ENCODE measurements around the gene PSMF1. TPM values are rescaled to one million over a fixed set of nuclear protein-coding genes. Genes with fewer than 3 reads are reported as not detected.

Gene PSMF1
- total RNA-seq, 1 donor: 71.9 TPM

DNA sequence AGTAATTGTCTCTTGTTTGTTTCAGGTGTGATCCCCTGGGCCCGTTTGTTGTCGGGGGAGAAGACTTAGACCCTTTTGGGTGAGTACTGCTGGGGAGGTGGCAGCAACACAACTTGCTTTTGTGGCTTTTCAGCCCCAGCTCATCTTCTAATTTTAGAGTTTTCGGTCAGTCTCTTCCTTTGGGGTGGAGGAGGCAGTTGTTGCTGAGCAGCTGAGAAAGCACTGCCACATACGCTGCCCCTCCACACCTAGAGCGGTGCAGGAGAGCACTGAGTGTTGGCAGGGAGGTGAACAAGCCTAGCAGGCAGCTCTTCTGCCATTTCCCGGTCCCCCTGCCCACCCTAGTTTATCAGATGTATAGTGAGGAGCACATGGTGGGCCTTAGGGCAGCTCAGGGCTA is 44.7 kb downstream of the PSMF1 start:
- DNase-seq (ENCODE audit: low read depth in 2 of 3, low spot score in 2 of 3): no peak

DNA sequence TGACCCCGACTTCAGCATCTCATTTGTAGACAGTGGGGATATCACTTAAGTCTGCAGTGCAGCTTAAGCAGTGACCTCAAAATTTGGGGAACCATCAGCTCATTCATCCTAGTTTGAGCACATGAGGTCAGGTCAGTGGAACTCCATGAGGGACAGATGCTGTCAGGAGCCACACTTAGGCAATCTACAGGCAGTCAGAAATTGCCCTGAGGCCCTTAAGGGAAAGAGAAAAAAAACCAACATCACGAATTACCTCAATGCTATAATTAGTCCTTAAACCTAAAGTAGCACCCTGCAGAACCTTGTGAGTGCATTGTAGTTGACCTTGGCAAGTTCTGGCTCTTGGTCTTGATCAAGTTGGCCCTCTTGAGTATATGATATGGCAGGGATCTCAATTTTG is 45.3 kb downstream of the PSMF1 start:
- DNase-seq (ENCODE audit: low read depth in 2 of 3, low spot score in 2 of 3): no peak

DNA sequence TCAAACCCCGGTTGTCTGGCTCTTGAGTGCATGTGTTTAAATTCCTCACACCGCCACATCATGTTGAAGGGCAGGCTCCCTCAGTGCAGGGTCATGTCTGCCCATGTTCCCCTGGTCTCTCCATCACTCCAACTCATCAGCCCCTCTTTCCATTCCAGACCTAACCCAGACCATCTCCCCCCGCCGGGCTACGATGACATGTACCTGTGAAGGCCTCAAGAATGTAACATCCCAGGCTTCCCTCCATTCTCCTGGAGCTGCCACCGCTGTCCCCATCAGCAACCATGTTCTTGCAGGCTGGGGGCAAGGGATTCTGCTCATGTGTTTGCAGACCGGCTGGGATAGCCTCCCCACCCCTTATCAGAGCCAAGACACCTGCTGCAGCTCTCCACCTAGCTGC is 46.5 kb downstream of the PSMF1 start:
- DNase-seq (ENCODE audit: low read depth in 2 of 3, low spot score in 2 of 3): no peak

DNA sequence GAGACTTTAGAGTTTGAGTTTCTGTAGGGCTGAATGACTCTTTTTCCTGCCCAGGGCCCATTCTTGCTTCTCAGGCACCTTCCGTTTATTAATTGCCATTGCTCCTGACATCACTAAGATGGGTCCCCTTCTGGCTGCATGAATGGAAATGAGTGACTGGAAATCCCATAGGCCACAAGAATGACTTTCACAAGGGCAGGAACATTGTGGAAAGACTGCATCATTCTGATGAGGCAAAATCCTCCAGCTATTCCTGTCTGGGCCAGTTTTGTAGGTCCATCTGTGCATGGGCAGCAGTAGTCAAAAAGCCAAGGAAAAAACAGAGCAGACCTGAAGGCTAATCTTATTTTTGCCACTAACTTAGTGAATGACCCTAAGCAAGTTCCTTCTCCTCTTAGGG is 47.1 kb downstream of the PSMF1 start:
- no peak for DNase-seq (ENCODE audit: low read depth in 2 of 3, low spot score in 2 of 3)

DNA sequence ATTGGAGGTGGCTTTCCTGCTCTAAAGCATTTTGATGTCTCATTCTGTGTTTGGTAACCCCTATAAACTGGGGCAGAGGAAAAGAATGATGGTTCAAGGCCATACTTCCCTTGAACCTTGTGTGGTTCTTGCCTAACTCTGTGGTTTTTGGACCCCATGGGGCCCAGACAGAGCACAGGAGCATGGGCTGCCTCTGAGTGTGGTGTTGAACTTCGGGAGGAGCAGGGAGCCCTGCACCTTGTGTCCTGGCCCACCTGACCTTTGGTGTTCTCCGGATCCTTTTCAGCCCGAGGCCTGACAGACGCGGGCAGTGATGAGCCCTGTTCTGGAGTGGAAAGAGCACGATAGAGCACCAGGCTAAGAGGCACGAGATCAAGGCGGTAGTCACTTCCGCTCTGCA is 47.5 kb downstream of the PSMF1 start:
- DNase-seq (ENCODE audit: low read depth in 2 of 3, low spot score in 2 of 3): no peak

DNA sequence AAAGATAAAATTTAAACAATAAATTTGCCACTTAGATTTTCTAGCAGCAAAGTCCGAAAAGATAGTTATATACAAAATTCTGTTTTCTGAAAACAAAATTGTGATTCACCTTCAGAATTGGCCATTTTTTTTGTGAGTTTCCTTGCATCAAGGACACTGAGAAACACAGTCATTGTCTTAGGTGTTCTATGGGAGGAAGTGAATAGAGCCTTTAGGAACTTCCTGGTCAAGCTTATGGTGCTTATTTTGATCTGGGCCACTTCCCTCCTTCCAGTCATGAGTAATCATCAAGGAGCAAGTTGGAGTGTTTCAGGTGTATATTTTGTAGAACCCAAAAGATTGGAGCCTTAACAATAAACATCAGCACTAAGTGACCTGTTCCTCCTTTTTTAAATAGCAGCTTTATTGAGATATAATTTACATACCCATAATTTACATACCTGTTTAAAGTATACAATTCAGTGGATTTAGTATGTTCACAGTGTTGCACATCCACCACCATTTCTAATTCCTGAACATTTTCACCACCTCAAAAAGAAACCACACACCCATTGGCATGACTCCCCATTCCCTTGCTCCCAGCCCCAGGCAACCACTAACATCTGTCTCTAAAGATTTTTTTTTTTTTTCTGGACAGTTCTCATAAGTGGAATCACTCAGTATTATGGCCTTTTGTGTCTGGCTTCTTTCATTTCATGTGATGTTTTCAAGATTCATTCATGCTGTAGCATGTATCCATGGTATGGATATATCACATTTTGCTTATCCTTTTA is 48.7 kb downstream of the PSMF1 start:
- DNase-seq (ENCODE audit: low read depth in 2 of 3, low spot score in 2 of 3): no peak

DNA sequence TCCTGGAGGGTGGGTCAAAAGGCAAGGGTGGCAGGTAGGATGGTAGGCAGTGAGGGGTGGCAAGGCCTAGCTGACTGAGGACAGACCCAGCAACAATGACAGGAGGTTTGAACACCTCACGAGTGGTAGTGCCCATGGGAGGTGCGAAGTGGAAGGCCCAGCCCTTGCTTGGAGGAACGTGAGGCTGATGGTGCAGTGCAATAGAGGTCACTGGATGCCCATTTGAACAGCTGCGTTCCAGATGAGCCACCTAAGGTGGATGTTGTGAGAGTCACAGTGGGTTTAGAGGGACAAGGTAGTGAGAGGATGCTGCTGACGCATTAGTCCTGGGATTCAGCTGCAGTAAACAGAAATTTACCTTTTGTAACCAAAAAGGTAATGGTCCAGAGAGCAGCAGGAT is 50.8 kb downstream of the PSMF1 start:
- DNase-seq (ENCODE audit: low read depth in 2 of 3, low spot score in 2 of 3): no peak

DNA sequence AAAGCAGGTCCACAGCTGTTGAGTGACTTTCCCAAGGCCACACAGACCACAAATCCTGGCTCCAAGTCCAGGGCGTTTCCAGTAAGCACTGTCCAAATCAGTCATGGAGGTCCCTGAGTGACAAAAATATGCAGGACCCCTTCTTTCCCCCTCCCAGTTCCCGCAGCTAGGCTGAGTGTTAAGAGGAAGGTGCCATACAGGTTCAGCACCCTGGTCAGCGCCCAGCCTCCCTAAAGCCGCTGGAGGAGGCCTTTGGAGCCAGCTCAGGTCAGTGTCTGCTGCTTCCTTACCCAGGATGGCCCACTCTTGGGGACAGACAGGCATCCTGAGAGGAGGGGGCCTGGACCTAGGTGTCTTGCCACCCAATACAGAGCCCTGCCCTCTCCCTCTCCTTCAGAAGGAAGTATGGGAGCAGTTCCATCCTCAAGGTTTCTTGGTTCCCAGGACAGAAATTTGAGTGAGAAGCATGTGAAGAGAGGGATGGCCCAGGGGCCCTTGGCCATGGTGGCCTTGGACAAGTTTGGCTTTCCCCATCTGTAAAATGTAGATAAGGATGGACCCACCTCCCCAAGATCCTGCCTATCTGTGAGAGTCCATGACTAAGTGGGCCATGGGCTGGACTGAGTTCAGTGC is 53.2 kb downstream of the PSMF1 start:
- peak in 1 of 3 donors; percentile 44 for DNase-seq (ENCODE audit: low read depth in 2 of 3, low spot score in 2 of 3)

DNA sequence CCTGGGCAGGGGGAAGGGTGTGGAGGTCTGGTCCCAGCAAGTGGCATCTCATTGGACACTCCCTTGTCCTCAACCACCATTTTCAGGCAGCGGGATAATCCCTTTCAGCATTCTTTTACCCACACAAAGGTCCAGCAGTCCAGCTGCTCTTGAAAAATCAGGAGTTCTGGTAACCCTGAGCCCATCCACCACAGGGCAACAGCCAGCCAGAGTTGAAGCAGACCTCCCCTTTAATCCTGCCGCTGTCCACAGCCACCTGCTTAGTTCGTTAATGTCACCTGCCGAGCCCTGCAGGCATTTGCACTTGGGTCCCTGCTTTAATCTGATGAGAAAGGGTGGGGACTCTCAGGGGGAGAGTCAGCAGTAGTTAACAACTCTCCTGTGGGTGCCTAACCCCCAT is 55.3 kb downstream of the PSMF1 start:
- DNase-seq (ENCODE audit: low read depth in 2 of 3, low spot score in 2 of 3): no peak

DNA sequence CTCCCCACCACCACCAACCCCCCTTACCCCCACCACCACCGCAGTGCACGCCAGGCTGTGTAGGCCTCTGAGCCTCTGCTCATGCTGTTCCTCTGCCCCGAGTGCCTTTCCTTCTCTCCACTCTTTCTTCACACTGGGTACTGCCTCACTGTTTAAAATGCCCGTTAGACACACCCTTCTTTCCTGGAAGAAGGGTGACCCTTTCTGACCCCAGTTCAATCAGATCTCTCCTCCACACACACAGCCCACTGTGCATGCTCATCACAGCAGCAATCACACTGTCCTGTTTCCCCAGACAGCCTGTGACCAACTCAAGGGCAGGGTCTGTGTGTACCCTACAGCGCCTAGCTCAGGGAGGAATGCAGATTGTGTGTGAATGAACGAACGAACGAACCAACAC is 56.4 kb downstream of the PSMF1 start:
- DNase-seq (ENCODE audit: low read depth in 2 of 3, low spot score in 2 of 3): no peak

DNA sequence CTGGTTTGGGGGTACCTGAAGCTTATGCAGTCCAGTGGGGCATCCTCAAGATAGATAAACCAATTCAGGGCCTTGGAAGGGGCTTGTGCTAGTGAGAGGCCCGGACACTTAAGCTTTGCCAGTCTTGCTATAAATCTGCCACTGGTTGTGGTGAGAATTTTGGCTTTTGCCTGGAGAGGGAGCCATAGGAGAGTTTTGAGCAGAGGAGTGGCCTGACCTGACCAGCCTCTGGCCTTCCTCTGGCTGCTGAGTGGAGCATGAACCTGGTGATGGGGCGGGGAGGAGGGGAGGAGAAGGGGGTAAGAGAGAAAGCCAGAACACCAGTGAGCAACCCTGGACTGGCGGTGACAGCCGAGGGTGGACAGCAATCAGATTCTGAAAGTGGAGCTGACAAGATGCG is 59.3 kb downstream of the PSMF1 start:
- DNase-seq (ENCODE audit: low read depth in 2 of 3, low spot score in 2 of 3): no peak

DNA sequence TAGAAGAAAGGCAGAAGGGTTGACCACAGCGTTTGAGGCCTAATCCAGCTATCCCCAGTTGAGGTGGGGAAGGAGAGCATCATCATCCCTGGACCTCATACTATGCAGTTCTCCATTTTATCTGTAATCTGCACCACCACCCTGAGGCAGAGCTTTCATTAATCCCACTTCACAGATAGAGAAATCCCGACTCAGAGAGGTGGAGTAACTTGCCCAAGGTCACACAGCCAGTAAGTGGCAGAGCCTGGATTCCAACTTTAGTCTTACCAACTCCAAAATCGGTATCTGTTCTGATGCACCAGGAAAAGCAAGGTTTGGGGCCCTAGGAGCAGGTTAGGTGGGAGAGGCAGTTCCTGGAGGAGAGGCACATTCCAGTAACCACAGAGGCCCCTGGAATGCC is 59.7 kb downstream of the PSMF1 start:
- no peak for DNase-seq (ENCODE audit: low read depth in 2 of 3, low spot score in 2 of 3)

DNA sequence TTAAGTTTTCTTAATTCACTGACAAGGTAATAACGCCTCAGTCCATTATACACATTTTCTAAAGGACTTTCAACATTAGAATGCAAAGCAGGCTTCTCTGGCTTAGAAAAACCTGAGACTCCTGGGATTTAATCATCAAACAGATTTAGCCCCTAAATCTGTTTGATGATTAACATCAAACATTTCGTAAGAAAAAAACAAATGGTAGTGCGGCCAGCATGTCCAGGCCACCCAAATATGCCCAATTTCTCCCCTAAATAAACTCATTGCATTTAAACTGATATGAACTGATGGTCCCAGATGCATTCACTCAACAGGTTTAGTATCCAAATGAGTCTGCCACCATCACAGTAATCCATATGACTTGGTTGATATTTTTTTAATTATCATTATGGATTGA is 60.2 kb downstream of the PSMF1 start:
- no peak for DNase-seq (ENCODE audit: low read depth in 2 of 3, low spot score in 2 of 3)

DNA sequence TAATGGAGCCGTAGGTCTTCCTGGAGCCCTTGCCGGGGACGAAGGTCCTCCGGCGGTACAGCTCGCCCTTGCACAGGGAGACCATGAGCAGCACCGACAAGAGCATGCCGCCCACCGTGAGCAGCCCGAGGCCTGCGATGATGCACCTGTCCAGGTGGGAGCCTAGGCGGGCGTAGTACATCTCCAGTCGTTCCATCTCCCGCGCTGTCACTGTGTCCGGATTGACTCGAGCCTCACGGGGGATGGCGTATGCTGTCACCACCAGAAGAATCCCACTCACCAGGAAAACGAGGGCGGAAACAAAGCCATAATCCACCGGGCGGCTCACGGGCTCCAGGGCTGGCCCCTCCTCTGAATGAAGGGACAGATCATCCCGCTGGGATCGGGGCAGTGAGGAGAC is 62.5 kb downstream of the PSMF1 start:
- no peak for DNase-seq (ENCODE audit: low read depth in 2 of 3, low spot score in 2 of 3)

DNA sequence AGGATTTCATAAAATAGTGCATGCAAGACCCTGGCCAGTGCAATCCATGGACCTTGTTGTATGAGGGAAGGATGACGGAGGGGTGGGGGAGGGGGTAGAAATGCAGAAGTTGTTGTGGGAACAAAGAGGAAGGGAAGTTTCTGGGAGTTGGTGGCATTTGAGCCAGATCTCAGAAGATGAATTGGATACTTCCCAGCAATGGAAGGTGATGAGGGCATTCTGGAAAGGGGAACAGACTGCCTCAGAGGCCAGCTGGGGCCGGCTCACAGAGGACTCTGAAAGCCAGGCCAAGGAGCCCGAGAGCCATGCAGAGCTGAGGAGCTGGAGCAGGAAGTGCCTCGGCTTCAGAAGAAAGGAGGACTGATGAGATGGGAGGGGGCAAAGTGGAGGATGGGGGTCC is 63.7 kb downstream of the PSMF1 start:
- DNase-seq (ENCODE audit: low read depth in 2 of 3, low spot score in 2 of 3): no peak

DNA sequence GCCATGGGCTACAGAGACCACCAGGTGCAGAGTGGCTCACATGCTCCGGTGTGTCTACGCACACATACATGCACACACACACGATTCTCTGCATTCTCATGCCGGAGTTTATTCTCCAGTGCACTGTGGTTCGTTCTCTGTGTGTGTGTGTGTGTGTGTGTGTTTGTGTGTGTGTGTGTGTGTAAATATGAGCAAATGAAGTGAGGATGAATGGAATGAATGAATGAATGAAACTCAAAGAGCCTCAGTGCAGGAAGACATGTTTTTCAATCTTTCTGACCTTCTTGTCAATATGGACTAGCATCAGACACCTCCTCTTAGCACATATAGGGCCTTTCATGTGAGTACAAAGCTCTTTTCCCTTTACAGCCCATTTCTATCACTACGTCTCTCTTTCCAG is 64.8 kb downstream of the PSMF1 start:
- no peak for DNase-seq (ENCODE audit: low read depth in 2 of 3, low spot score in 2 of 3)

DNA sequence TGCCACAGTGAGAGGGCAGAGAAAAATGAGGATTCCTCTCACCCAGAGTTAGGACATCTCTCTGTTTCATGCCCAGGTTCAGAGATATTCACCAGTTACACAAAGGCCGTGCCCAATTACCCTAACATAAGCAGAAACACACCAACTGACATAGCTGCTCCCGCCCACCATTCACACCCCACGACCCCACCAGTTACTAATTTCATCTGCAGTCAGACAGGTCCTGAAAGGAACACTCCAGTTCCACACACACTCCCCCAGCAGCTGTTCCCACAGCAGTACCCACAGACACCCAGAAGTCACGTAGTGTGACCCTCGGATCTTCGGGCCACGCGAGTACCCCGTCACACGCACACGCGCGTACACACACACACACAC is 65.8 kb downstream of the PSMF1 start:
- DNase-seq (ENCODE audit: low read depth in 2 of 3, low spot score in 2 of 3): no peak

DNA sequence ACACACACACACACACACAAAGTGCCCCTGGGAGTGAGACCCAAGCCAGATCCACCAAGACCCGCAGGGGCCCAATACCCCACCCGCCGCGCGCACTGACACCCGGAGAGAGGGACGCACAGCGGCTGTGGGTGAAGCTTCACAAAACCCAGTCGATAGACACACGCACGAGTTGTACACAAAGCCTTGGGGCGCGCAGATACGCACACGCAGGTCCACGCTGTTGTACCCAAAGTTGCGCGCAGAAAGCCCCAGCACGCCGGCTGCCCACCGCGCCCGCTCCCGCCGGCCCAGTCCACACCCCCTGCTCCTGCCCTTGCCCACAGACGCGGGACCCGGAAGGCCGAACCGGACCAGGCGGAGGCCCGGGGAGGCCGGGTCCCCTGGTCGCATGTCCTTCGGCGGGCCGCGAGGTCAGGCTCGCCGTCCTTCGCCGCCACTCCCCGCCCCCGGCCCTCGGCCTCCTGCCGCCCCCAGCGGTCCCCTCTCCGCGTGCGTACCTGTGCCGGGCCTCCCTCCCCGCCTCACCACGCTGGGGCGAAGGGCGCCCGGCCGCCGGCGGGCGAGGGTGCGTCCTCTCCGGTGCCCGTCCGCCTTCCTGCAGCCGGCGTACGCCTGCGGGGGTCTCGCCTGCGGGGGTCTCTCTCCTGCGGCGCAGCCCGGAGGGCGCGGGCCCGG is 66.4 kb downstream of the PSMF1 start, which contains the start of gene TMEM74B:
Gene TMEM74B (minus strand): TSS at position 344 of the 678 bp plus-strand sequence. CDS start 1,180 bp downstream, outside the sequence.
- DNase-seq (ENCODE audit: low read depth in 2 of 3, low spot score in 2 of 3): no peak

DNA sequence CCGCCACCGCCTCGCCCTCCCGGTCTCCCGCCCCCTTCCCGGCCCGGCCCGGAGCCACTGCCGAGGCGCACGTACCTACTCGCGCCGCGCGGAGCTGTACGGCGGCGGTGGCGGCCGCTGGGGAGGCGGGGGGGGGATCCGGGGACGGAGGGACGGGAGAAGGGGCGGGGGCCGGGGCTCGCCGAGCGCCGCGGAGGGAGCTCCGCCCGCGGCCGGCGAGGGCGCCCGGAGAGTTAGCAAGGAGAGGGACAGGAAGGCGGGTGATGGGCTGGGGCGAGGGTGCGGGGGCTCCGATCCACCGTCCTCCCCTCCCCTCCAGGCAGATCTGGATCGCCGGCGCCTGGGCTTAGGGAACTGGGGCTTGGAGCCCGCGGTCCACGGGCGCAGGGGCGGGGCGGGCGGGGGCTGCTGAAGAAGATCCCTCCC is 66.9 kb downstream of the PSMF1 start:
- DNase-seq (ENCODE audit: low read depth in 2 of 3, low spot score in 2 of 3): no peak

DNA sequence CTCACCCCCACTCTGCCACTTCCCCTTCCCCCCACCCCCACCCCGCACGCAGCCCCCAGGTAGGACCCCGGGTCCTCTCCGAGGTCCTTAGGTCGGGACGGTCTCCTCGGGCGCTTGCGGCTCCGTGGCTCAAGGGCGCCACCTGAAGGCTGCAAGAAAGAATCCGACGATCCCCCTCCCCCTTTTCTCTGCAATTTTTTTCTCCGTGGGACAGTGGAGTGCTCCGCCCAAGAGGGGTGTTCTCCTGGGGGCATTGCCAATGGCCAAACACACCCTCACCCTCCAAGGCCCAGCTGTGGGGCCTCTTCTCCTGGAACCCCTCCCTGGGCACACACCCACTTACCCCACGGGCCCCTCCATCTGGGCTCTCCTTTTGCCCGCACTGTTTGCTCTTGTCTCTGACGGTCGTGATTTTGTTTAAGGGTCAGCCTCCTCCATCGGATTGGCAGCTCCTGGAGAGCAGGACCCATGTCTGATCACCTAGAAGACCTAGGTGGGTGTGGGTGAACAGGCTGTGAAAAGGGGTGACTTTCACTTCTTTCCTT is 67.5 kb downstream of the PSMF1 start:
- DNase-seq (ENCODE audit: low read depth in 2 of 3, low spot score in 2 of 3): peak; percentile 6 to 80 (median 58)

DNA sequence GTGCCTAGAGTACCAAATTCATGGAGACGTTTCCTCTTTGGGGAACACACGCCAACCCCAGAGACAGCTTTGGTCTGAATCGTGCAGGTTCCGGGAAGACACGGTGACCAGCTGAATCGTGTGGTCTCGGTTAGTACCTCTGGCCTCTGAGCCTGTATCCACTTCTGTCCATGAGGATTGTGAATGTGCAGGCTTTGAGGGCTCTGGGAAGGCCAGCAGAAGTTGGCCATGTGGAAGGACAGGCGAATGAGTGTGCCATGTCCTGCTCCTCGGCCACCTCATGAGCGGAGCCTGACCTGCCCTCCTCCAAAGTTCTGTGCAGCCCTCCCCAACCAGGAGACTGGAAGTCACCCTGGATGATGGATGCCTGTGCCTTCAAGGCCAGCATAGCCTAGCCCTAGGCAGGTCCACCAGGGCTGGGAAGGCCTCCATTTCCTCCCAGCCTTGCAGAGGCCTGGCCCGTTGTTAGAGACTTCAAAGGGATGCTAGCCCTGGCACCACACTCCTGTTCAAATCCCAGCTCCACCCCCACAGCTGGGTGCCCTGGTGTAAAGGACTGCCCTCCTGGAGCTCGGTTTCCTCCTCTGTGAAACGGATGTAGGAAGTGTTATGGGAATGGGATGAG is 68.1 kb downstream of the PSMF1 start:
- DNase-seq (ENCODE audit: low read depth in 2 of 3, low spot score in 2 of 3): no peak
